NCI-H146 treated with DMSO at 0.1 percent for 48 hours (cell line): ENCODE results near the gene ACTR2.
A peak's percentile ranks its signal among the peaks of the same experiment; 100 is the strongest.
"Not testable (repeated sequence)": the region's sequence is repeated elsewhere in the genome, so short reads cannot be mapped to it uniquely, and the experiment has no call there.

Source experiments
- DNase-seq: peaks from one replicate; lab custom pipeline; 2025; ENCODE audit not compliant: unreplicated experiment; lab: John Stamatoyannopoulos, UW

ACTR2 gene

DNA sequence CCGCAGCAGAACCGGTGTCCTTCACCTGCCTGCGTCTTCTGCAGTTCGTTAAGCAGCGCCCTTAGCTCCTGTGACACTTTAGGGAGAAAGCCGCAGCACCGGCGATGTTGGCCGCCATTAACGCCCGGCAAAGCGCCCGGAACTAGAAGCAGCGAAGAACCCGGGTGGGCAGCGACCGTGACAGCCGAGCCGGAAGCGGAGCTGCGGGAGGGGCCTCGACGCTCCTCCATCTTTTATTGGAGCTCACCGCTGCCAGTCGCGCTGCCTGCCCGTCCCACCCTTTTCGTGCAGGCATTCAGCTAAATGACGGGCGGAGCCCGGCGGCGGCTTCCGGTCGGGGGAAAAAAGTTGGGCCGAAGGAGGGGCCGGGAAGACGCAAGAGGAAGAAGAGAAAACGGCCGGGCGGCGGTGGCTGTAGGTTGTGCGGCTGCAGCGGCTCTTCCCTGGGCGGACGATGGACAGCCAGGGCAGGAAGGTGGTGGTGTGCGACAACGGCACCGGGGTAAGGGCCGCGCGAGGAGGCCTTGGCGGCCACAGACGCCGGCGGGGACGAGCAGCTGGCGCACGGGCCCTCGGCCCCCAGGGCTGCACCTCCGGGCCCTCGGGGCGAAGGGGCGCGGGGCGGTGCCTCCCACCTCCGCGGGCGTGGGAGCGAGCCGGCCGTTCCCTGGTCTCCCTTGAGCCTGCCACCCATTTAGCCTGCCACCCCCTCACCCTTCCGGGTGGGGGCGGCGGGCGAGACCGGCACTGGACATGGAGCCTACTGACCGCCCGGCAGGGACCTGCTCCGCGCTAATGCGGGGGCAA lies at the start of gene ACTR2:
Gene ACTR2, plus strand, starts transcription at position 376 of the 807 bp plus-strand sequence. Its CDS starts 79 bp downstream, at position 455.
- peak; percentile 93 for DNase-seq

DNA sequence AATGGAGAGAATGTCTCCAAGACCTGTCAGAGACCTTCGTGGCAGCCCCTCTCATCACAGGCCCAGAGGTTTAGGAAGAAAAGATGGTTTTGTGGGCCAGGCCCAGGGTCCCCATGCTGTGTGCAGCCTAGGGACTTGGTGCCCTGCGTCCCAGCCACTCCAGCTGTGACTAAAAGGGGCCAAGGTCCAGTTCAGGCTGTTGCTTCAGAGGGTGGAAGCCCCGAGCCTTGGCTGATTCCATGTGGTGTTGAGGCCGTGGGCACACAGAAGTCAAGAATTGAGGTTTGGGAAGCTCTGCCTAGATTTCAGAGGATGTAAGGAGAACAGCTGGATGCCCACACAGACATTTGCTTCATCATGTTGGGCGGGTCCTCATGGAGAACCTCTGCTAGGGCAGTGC lies 45.1 kb upstream of the ACTR2 start:
- DNase-seq = no peak

GRCh38 chr2:65183406-65183805 lies 44.2 kb upstream of the ACTR2 start:
- DNase-seq = not testable (repeated sequence)

DNA sequence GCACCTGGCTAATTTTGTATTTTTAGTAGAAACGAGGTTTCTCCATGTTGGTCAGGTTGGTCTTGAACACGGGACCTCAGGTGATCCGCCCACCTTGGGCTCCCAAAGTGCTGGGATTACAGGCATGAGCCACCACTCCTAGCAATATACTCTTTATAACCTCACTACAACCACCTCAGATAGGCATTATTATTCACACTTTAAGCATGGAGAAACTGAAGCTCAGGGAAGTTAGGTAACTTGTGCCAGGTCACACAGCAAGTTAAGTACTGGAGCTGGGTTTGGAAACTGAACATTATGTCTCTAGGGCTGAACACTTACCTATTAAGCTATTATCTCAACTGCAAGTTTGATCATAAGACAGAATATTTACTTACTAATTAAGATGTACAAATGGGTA lies 42.6 kb upstream of the ACTR2 start:
- no peak for DNase-seq

GRCh38 chr2:65186093-65186868 lies 41.4 kb upstream of the ACTR2 start:
- no peak for DNase-seq

- peak; percentile 46 for DNase-seq
Measured at GRCh38 chr2:65186872-65187851, 40.5 kb upstream of the ACTR2 start.

DNA sequence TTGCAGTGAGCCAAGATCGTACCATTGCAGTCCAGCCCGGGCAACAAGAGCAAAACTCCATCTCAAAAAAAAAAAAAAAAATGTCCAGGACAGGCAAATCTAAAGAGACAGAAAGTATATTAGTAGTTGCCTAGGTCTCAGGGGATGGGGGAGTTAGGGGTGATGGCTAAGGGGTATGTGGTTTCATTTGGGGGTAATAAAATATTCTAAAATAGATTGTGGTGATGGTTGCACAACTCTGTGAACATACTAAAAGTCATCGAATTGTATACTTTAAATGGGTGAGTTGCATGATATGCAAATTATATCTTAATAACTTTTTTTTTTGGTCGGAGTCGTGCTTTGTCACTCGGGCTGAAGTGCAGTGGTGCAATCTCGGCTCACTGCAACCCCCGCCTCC lies 34.2 kb upstream of the ACTR2 start:
- no peak for DNase-seq

DNA sequence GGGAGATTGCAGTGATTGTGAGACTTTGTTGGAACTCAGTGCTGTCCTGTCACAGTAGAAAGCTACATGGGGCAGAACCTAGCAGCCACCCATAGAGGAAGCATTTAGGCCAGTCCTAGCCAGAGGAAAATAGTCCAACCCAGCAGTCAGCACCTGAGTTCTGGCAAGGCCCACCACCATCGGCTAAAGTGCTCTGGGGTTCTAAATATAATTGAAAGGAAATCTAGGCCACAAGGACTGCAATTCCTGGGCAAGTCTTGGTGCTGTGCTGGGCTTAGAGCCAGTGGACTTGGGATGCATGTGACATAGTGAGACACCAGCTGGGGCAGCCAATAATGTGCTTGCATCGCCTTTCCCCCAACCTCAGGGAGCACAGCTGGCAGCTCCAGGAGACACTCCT lies 28.9 kb upstream of the ACTR2 start:
- DNase-seq = no peak

DNA sequence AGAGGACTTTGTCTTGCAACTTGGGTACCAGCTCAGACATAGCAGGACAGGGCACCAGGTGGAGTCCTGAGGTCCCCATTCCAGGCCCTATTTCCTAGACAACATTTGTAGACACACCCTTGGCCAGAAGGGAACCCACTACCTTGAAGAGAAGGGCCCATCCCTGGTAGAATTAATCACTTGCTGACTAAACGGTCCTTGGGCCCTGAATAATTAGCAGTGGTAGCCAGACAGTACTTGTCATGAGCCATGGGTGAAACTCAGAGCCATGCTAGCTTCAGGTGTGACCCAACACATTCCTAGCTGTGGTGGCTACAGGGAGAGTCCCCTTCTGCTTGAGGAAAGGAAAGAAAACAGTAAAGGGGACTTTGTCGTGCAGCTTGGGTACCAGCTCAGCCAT lies 28.5 kb upstream of the ACTR2 start:
- no peak for DNase-seq

DNA sequence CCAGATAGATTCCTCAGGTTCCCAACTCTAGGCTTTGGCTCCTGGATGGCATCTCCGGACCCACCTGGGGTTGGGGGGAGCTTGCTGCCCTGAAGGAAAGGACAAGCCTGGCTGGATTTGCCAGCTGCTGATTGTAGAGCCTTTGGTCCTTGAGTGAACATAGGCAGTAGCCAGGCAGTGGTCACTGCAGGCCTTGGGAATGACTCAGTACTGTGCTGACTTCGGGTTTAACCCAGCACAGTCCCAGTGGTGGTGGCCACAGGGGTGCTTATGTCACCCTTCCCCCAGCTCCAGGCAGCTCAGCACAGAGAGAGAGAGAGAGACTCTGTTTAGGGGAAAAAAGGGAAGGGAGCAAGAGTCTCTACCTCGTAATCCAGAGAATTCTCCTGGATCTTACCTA lies 27.7 kb upstream of the ACTR2 start:
- DNase-seq = no peak

- no peak for DNase-seq
Measured at GRCh38 chr2:65204461-65205210, 23.0 kb upstream of the ACTR2 start.

DNA sequence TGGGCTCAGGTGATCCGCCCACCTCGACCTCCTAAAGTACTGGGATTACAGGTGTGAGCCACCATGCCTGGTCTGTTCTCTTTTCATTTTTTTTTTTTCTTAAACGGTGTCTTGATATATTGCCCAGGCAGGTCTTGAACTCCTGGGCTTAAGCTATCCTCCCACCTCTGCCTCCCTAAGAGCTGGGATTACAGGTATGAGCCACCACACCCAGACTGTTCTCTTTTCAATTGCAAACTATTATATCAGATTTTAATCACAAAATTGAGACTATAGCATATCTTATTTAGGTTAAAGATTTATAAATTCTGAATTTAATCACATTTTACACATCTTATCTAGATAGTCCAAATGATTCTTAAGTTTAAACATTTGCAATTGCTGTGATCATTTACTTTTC lies 15.5 kb upstream of the ACTR2 start:
- DNase-seq = no peak

GRCh38 chr2:65212619-65213018 lies 15.0 kb upstream of the ACTR2 start:
- no peak for DNase-seq

DNA sequence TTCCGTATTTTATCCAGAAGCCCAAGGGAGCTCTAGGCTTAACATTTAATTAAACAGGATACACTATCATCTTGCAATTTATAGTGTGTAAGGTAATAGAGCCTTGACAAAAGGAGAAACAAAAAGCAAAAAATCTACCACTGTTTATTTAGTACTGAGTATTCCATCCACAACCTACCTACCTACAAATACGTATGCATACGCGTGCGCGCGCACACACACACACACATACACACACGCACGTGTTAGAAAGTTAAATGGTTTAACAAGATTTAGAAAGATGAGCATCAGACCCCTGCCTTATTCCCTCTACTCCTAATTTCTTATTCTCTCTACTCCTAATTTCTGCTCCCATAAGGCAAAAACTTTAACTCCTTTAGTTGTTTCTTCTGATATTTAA lies 14.6 kb upstream of the ACTR2 start:
- no peak for DNase-seq

DNA sequence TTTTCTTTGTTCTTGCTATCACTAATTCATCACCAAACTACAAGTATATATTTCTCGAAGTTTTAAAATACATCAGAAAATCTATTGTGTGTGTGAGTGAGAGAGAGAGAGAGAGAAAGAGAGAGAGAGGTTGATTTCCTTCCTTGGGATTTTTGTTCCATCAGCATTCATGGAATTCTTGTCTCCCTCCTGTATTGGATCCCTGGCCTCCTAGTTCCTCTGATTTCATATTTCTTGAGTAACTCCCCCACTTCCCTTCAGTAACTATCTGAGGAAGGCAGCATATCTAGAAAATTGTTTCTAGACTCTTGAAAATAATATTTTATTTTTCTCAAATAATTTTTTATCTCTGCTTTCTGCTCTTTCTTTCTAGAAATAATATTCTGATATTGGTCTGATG lies 13.3 kb upstream of the ACTR2 start:
- no peak for DNase-seq

GRCh38 chr2:65214843-65215242 lies 12.8 kb upstream of the ACTR2 start:
- DNase-seq = no peak

DNA sequence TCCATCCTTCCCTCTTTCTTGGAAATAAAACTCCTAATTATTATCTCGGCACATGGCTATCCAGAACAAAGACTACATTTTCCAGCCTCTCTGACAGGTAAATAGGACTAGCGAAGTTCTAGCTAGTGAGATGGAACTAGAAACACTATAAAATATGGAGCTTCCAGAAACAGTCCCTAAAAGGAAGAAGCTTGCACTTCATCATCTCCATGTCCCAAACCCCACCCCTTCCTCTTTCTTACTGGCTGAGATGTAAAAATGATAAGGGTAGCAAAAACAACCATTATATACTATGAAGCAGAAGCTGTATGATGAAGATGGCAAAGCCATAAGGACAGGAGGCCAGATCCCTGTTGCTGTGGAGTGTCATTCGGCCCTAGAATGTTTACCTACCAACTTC lies 11.7 kb upstream of the ACTR2 start:
- DNase-seq = no peak

DNA sequence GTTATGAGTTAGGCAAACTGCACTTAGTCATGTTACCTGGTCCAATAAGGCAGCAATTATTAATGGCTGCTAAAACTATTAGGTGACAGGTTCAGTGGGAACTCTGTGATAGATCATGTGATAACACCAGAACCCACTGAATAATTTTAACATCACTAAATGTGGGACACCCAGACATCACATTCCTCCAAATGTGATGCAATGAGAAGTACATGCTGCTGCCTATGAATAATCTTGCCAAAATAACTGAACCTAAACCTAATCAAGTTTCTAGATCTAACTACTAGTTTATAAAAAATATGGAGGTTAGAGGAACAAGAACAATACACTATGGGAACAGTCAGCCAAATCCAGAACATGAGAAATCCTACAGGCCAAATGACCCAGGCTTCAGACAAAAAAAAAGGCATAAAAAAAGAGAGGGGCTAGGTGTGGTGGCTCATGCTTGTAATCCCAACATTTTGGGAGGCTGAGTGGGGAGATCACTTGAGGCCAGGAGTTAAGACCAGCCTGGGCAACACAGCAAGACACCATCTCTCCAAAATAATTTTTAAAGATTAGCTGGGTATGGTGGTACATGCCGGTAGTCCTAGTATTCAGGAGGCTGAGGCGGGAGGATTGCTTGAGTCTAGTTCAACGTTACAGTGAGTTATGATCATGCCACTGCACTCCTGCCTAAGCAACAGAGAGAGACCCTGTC lies 7.0 kb upstream of the ACTR2 start:
- no peak for DNase-seq

DNA sequence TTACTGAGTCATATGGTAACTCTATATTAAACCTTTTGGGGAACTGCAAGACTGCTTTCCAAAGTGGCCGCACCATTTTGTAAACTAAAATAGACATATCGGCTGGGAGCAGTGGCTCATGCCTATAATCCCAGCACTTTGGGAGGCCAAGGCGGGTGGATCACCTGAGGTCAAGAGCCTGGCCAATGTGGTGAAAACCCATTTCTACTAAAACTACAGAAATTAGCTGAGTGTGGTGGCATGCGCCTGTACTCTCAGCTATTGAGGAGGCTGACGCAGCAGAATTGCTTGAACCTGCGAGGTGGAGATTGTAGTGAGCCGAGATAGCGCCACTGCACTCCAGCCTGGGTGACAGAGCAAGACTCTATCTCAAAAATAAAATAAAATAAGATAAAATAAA lies 6.4 kb upstream of the ACTR2 start:
- not testable (repeated sequence) for DNase-seq

GRCh38 chr2:65227020-65227455 lies 593 bp upstream of the ACTR2 start:
- DNase-seq = peak; percentile 4
